NOMO-1 treated with dmso at 0.1 percent for 144 hours (cell line): ENCODE data around the gene KRTAP11-1.

Source experiments
- DNase-seq: peaks from one replicate; lab custom pipeline; 2025; ENCODE audit not compliant: unreplicated experiment; lab: John Stamatoyannopoulos, UW

Gene KRTAP11-1

GRCh38 chr21:30881480-30881879 is at the start of gene KRTAP11-1:
KRTAP11-1 (minus strand) TSS chr21:30881580; CDS start chr21:30881524, 56 bp downstream.
- no peak for DNase-seq

- DNase-seq = no peak
Measured at GRCh38 chr21:30924146-30924700, 42.8 kb upstream of the KRTAP11-1 start.

- no peak for DNase-seq
Measured at GRCh38 chr21:30921129-30921528, 39.7 kb upstream of the KRTAP11-1 start.

- DNase-seq = no peak
Measured at GRCh38 chr21:30917557-30917956, 36.2 kb upstream of the KRTAP11-1 start.

GRCh38 chr21:30900881-30901280 is 19.5 kb upstream of the KRTAP11-1 start:
- no peak for DNase-seq

- no peak for DNase-seq
Measured at GRCh38 chr21:30882866-30883597, 1.7 kb upstream of the KRTAP11-1 start.

- no peak for DNase-seq
Measured at GRCh38 chr21:30880914-30881313, 466 bp downstream of the KRTAP11-1 start.

GRCh38 chr21:30874526-30874925 is 6.9 kb downstream of the KRTAP11-1 start:
- no peak for DNase-seq

- no peak for DNase-seq
Measured at GRCh38 chr21:30847627-30848500, 33.5 kb downstream of the KRTAP11-1 start.

- no peak for DNase-seq
Measured at GRCh38 chr21:30842990-30843389, 38.4 kb downstream of the KRTAP11-1 start.

- DNase-seq = no peak
Measured at GRCh38 chr21:30839304-30839703, 42.1 kb downstream of the KRTAP11-1 start.

- no peak for DNase-seq
Measured at GRCh38 chr21:30838536-30838935, 42.8 kb downstream of the KRTAP11-1 start.

- DNase-seq = no peak
Measured at GRCh38 chr21:30831194-30831765, 50.1 kb downstream of the KRTAP11-1 start.
